Spinal cord (tissue), 10 donors: ENCODE measurements around the gene SMIM41. TPM values are rescaled to one million over a fixed set of nuclear protein-coding genes. Genes with fewer than 3 reads are reported as not detected.

Experiments
- DNase-seq, 6 donors: peaks; one replicate each; pipeline versions ENCODE4 v3.0.0 to v3.0.0-alpha.2; 2013 to 2015; ENCODE audit warnings: low spot score in 6 of 6, low read depth in 4 of 6
- H3K27ac ChIP-seq: one replicate; pipeline ENCODE4 v1.5.1; 2013; ENCODE audit warnings: low read depth, low read length, control low read depth
- H3K27me3 ChIP-seq: one replicate; pipeline ENCODE4 v1.6.1; 2013; ENCODE audit warnings: low read length; ENCODE audit not compliant: control insufficient read depth, insufficient read depth
- H3K36me3 ChIP-seq: one replicate; pipeline ENCODE4 v1.6.1; 2013; ENCODE audit warnings: low read length; ENCODE audit not compliant: control insufficient read depth, insufficient read depth
- H3K4me1 ChIP-seq: one replicate; pipeline ENCODE4 v1.6.1; 2013; ENCODE audit warnings: low read length; ENCODE audit not compliant: control insufficient read depth, insufficient read depth
- H3K4me3 ChIP-seq: one replicate; pipeline ENCODE4 v1.5.1; 2013; ENCODE audit warnings: low read depth, low read length, control low read depth
- H3K9me3 ChIP-seq: one replicate; pipeline ENCODE4 v1.6.1; 2013; ENCODE audit warnings: low read length; ENCODE audit not compliant: control insufficient read depth, insufficient read depth
- WGBS: methylation state at CpG from one replicate; pipeline ENCODE4 v1.1.5; 2013; ENCODE audit warnings: missing lambda C conversion rate; ENCODE audit not compliant: insufficient coverage; 5-methylcytosine and 5-hydroxymethylcytosine counted together
- polyA plus RNA-seq, 2 donors: library from polyadenylated mRNA; unstranded; fragments of 120-200 nt; gene quantifications; one replicate each; pipeline ENCODE4 v1.2.1, GENCODE V29; 2013; ENCODE audit not compliant: insufficient read length in 2 of 2
- total RNA-seq, 2 donors: library from RNA; depleted of rRNA in 1 of 2; stranded (reverse); fragments of 120-200 nt in 1 of 2; fragments of >200 nt in 1 of 2; gene quantifications; one replicate each; pipeline versions ENCODE4 v1.2.3 to v1.2.4, GENCODE V29; 2013 to 2014
- donor health status: healthy.

The SMIM41 gene
- total and polyA plus RNA-seq, 4 donors = 0.23 to 0.79 (median 0.46) TPM

DNA sequence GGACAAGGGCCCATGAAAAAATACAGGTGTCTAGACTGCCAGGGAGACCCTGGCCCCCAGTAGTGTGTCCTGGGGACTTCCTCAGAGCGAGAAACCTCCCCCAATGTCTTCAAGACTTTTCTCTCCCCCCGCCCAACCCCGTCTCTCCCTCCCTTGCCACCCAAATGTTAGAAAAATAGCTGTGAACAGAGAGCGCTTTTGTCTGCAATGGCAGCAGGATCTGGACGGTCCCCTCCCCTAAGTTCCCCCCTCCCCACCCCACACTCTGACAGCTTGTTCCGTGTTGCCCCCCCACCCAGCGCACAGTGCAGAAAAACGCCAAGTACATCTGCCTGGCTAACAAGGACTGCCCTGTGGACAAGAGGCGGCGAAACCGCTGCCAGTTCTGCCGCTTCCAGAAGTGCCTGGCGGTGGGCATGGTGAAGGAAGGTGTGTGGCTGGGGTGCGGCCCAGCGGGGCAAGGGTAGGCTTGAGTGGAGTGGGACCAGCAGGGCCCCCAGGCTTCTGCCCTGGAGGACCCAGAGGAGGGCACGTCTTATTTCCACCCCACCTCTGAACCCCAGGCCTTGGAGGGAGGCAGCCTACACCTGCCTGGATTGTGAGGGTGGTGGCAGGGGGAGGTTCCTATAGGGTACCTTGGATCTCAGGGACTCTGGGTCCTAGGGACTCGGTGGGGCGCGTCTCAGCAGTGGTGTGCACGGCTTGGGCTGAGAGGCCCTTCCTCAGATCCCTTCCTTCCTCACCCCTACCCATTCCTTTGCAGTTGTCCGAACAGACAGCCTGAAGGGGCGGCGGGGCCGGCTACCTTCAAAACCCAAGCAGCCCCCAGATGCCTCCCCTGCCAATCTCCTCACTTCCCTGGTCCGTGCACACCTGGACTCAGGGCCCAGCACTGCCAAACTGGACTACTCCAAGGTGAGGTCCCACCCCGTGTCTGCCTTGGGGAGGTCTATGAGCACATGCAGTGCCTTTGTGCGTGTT, 23.5 kb upstream of the SMIM41 start:
- Histone ChIP-seq H3K9me3 (no peaks in the 10 kb centered on the region), H3K36me3 (peaks cover 48% of the 10 kb centered on the region), H3K27me3 (no peaks in the 10 kb centered on the region), H3K4me1 (peaks cover 85% of the 10 kb centered on the region), H3K27ac (peak overlapping the region; percentile 84), H3K4me3 (peak overlapping the region; percentile 55)
- peak in 2 of 6 donors; percentile 60 to 76 for DNase-seq
- WGBS = 73% methylated on average over 14 of the region's 27 CpGs

GRCh38 chr12:52056801-52057637, 22.5 kb upstream of the SMIM41 start:
- peak in 1 of 6 donors; percentile 70 for DNase-seq
- H3K4me3 ChIP-seq = peak overlapping the region; percentile 35
- no peaks in the 10 kb centered on the region for H3K9me3 ChIP-seq
- WGBS = 86% methylated on average over 23 of the region's 23 CpGs
- H3K36me3 ChIP-seq = peaks cover 48% of the 10 kb centered on the region
- H3K4me1 ChIP-seq = peaks cover 86% of the 10 kb centered on the region
- no peaks in the 10 kb centered on the region for H3K27me3 ChIP-seq
- no peak overlapping the region for H3K27ac ChIP-seq

GRCh38 chr12:52057638-52058576, 21.6 kb upstream of the SMIM41 start:
- Histone ChIP-seq H3K4me1 (peaks cover 88% of the 10 kb centered on the region), H3K27ac (no peak overlapping the region)

DNA sequence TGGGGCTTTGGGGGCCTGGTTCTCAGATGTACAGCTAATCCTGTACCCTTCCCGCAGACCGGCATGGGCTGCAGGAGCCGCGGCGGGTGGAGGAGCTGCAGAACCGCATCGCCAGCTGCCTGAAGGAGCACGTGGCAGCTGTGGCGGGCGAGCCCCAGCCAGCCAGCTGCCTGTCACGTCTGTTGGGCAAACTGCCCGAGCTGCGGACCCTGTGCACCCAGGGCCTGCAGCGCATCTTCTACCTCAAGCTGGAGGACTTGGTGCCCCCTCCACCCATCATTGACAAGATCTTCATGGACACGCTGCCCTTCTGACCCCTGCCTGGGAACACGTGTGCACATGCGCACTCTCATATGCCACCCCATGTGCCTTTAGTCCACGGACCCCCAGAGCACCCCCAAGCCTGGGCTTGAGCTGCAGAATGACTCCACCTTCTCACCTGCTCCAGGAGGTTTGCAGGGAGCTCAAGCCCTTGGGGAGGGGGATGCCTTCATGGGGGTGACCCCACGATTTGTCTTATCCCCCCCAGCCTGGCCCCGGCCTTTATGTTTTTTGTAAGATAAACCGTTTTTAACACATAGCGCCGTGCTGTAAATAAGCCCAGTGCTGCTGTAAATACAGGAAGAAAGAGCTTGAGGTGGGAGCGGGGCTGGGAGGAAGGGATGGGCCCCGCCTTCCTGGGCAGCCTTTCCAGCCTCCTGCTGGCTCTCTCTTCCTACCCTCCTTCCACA, 20.7 kb upstream of the SMIM41 start:
- peak in 2 of 6 donors; percentile 49 to 70 for DNase-seq
- H3K9me3 ChIP-seq = no peaks in the 10 kb centered on the region
- peaks cover 43% of the 10 kb centered on the region for H3K36me3 ChIP-seq
- H3K4me1 ChIP-seq = peaks cover 89% of the 10 kb centered on the region
- WGBS = 71% methylated on average over 18 of the region's 25 CpGs
- H3K27me3 ChIP-seq = no peaks in the 10 kb centered on the region
- peak overlapping the region; percentile 10 for H3K27ac ChIP-seq
- no peak overlapping the region for H3K4me3 ChIP-seq

More at GRCh38 chr12:52057638-52058576, 21.6 kb upstream of the SMIM41 start:
- H3K4me3 ChIP-seq = no peak overlapping the region
- H3K9me3 ChIP-seq = no peaks in the 10 kb centered on the region
- WGBS = 82% methylated on average over 11 of the region's 14 CpGs
- no peak for DNase-seq
- peaks cover 48% of the 10 kb centered on the region for H3K36me3 ChIP-seq
- no peaks in the 10 kb centered on the region for H3K27me3 ChIP-seq

DNA sequence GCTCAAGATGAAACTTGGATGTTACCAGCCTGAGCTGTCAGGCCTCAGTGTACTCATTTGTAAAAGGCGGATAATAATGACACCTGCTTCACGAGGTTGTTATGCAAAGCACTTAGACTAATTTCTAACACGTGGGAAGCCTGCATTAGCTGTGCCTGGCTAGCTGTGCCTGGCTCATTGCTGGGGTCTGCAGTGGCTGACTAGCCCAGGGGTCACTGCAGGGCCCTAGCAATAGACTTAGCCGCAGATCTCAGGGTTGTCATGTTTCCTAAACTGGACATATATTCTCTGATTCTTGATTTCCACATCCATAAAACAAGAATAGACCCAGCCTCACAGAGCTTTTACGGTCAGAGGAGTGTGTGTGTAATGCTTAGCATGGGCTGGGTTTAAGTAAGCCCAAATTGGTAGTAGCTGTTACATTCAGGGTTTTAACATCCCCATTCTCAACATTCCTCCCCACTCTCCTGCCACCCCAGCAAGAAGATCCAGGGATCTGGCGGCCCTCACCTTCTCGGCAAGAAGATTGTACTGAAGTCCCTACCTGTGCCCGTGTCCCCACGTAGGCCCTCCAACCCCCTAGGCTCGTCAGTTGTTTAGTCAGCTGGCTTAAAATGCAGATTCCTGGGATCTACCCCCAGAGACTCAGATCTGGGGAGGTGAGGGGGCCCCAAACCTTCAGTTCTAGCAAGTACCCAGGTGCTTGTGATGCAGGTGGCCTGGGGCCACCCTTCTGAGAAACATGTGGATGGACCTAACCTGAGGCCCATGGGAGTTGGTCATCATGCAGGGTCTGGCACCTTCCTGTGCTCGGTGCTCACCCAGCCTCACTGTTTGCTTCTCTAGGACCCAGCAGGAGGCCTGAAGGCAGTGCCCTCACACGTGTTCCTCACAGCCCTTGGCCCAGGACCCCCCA, 19.7 kb upstream of the SMIM41 start:
- Histone ChIP-seq H3K4me1 (peaks cover 89% of the 10 kb centered on the region), H3K27me3 (no peaks in the 10 kb centered on the region), H3K27ac (peak overlapping the region; percentile 70), H3K36me3 (peaks cover 33% of the 10 kb centered on the region), H3K9me3 (no peaks in the 10 kb centered on the region), H3K4me3 (no peak overlapping the region)
- DNase-seq = no peak
- 71% methylated on average over 8 of the region's 12 CpGs for WGBS

DNA sequence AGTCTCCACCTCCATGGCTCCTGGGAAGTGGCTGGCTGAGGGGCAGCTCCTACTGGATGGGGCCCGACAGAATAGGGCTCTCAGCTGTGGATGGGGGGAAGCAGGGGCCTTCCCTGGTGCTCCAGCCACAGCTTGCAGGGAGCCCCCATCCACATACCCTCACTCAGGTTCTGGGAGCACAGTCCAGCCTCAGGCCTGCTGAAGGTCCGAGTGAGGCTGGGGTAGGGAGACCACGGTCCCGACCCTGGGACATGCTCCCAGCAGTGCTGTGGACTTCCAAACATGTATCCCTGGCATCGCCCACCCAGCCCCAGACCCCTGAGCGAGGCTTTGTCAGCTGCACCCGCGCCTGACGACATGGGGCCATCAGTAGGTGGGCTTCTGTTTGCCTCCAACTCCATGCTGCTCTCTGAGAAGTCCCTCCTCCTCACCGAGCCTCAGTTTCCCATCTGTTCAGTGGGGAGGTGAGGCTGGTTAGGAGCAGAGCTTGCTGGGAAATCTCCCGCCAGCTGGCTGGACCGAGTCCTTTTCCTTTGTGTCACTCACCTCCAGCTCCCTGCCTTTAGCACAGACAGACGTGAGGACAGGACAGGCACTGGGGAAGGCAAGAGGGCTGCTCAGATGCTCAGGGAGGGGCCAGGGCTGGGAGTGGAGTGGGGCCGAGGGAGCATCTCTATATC, 18.9 kb upstream of the SMIM41 start:
- H3K27me3 ChIP-seq = no peaks in the 10 kb centered on the region
- no peak for DNase-seq
- H3K9me3 ChIP-seq = no peaks in the 10 kb centered on the region
- no peak overlapping the region for H3K4me3 ChIP-seq
- H3K36me3 ChIP-seq = peaks cover 26% of the 10 kb centered on the region
- H3K27ac ChIP-seq = peak overlapping the region; percentile 70
- H3K4me1 ChIP-seq = peaks cover 84% of the 10 kb centered on the region
- WGBS = 88% methylated on average over 5 of the region's 14 CpGs

DNA sequence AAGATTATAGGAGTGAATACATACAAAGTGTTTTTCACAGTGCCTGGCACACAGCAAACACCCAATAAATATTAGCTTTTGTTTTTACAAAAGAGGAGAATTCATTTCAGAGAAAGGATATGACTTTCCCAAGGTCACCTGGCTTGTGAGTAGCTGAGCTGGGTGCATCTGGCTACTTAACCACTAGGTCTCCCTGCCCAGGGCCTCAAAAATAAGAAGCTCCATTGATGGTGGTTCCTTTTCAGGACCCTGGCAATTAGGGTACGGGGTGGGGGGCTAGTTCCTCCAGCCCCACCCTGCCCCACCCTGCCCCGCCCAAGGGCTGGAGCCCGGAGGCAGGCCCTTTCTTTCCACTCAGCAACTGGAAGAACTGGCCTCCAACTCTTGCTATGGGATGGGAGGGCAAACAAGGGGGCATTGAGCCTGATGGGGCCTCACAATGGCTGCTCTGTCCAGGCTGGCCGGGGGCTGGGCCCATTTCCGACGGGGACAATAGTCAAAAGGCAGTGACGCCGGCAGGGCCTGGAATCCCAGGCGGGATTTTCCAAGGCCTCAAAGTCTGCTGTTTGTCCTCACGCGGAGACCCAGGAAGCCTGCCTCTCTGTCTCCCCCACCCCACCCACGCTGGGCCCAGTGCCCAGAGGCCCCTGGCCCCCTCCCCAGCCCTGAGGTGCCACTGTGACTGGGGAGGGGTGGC, 17.9 kb upstream of the SMIM41 start:
- Histone ChIP-seq H3K27ac (peak overlapping the region; percentile 93), H3K36me3 (peaks cover 18% of the 10 kb centered on the region), H3K9me3 (no peaks in the 10 kb centered on the region), H3K27me3 (no peaks in the 10 kb centered on the region), H3K4me3 (no peak overlapping the region), H3K4me1 (peaks cover 75% of the 10 kb centered on the region)
- 25% methylated on average over 8 of the region's 12 CpGs for WGBS
- DNase-seq = peak in 2 of 6 donors; percentile 79 to 86
